Hematopoietic multipotent progenitor cell (in vitro differentiated cells): ENCODE data around the gene PLCL1. TPM values are rescaled to one million over a fixed set of nuclear protein-coding genes. Genes with fewer than 3 reads are reported as not detected.

ENCODE experiments used
- DNase-seq, 3 donors: peaks; one replicate each; pipeline ENCODE4 v3.0.0-alpha.2; 2011 to 2015; ENCODE audit warnings: low read depth in 2 of 3, low spot score in 2 of 3
- total RNA-seq: library from RNA; depleted of rRNA; stranded (reverse); fragments of >200 nt; gene quantifications from one replicate; pipeline ENCODE4 v1.2.3, GENCODE V29; 2012

The PLCL1 gene
- total RNA-seq, 1 donor: 0.27 TPM

- no peak for DNase-seq
Observed at GRCh38 chr2:198044777-198045176, 240.4 kb downstream of the PLCL1 start.

- DNase-seq: no peak
Observed at GRCh38 chr2:198045227-198045626, 240.8 kb downstream of the PLCL1 start.

GRCh38 chr2:198052741-198053140 lies 248.3 kb downstream of the PLCL1 start:
- DNase-seq: no peak

DNA sequence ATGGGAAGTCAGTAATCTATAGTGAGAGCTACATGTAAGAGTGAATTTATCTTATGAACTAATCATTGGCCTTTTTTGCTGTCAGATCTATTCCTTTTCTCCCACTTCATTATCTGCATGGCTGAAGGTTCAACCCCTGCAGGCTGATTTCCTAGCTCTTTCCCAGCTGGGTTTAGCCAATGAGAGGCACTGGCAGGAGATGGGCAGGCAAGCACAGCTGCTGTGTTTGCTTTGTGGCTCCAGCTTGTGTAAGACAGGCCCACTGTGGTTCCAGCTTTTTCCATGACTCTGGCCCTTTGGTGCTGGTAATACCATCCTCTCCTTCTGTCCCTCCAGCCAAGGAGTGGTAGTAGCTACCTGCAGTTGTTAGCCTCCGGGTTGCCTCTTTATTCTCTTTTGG lies 248.8 kb downstream of the PLCL1 start:
- no peak for DNase-seq

DNA sequence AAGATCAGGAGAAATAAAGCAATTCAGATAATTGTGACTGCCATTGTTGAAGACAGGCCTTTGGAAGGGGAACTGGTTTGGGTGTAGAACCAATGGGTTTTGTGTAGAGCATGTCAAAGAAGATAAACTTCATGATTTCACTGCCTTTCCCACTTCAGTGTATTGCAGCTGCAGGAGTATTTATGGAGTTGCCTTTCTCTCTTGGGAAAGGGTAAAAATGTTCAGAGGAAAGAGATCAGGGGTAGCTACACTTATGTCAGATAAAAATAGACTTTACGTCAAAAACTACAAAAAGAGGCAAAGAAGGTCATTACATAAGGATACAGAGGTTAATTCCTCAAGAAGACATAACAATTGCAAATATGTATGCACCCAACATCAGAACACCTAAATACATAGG lies 249.4 kb downstream of the PLCL1 start:
- no peak for DNase-seq

GRCh38 chr2:198054299-198054698 lies 249.9 kb downstream of the PLCL1 start:
- peak; percentile 7 to 54 (median 19) for DNase-seq

GRCh38 chr2:198055716-198056115 lies 251.3 kb downstream of the PLCL1 start:
- no peak for DNase-seq

DNA sequence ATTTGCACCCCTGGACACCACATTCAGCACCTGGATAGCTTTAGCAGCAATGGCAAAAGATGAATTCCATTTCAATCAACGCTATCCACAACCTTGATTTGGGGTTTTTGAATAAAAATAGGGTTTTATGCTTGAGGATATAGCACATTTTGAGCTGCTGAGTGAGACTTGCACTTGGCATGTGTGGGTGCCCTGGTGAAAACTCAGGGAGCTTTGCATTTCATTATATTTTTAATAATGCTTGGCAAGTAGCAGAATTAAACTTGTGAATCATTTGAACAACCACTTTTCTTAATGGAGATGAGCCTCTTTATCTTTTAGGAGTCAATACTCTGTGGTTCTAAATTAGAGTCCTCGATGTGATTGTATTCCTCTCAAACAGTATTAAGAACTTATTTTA lies 252.4 kb downstream of the PLCL1 start:
- DNase-seq: no peak

DNA sequence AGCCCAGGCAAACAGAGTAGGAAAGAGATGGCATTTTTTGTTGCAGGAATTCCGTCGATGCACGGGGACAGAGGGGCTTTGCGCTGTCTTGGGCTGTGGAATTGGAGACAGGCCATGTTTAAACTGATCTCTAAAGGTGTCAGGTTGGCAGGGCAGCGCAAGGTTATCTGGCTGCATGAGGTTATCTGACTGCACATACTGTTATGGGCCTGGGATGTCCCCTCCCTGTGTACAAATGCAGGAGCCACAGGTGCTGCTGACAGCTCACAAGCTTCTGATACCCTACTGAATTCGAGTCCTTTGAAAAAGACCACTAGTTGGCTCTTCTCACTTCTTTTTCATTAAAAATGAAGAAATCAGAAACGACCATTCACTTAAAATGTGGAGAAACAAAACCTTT lies 255.4 kb downstream of the PLCL1 start:
- DNase-seq: no peak

GRCh38 chr2:198060277-198060676 lies 255.9 kb downstream of the PLCL1 start:
- DNase-seq: no peak

DNA sequence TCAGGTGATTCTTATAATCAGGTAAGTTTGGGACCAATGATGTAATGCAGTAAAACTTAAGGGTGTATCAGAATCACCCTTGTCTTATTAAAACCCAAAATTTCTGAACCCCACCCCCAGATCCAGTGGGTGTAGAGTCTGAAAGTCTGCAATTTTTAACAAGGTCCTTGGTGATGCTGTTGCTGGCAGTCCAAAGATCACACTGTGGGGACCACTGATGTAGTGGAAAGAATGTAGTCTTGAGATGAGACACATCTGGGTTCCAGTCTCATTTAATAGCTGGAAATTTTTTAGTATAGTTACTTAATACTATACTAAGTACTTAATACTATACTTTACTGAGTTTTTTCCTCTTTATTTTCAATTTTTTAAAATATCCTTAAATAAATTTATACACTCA lies 258.4 kb downstream of the PLCL1 start:
- DNase-seq: no peak

DNA sequence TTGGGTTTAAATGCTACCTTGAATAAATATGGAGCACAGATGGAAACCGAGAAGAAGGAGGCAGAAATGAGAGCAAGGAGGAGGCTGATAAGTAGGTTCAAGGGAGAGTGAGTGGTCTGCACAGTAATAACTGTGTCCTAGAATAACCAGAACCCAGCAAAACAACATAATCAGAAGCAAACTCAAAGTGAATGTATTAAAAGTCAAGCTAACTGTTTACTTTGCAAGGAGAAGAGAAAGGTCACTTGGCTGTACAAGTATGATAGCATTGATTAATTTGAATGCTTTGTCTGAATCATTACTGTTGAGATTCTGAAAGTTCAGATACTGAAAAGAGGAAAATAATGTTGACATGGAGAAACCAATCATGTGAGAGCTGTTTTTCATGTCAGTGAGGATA lies 258.8 kb downstream of the PLCL1 start:
- no peak for DNase-seq

DNA sequence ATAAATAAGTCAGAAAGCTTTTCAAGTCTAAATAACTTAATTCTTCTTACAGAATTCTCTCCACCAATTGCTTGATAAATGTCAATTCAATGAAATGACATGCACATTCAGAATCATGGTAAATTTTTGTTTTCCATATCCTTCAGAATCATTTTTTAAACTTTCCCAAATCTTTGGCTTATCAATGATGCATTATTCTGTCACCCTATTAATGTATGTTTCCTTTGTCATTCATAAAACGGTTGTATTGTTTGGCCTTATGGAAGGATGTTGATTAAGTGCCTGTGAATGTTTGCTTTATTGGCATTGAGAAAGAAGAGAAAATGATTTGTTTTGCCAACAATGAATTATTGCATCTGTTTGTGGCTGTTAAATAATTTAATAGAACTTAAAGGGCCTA lies 260.9 kb downstream of the PLCL1 start:
- DNase-seq: no peak

- no peak for DNase-seq
Observed at GRCh38 chr2:198066597-198066996, 262.2 kb downstream of the PLCL1 start.

- no peak for DNase-seq
Observed at GRCh38 chr2:198072655-198073054, 268.3 kb downstream of the PLCL1 start.

- DNase-seq: no peak
Observed at GRCh38 chr2:198073253-198073652, 268.9 kb downstream of the PLCL1 start.

DNA sequence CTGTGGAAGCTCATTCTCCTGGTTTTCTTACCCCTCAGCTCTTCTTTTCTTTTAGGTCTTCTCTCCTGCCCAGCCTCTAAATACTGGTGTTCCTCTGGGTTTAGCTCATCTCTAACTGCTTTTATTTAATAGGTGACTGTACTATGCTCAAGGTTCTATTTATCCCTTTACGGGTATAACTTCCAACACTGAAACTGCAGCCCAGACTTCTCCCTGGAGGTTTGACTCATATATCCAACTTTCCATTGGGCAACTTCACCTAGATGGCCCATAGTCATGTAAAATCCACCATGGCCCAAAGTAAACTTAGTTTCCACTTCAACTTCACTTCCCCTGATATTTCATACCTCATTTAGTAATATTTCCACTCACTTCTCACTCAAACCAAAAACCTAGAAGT lies 273.1 kb downstream of the PLCL1 start:
- no peak for DNase-seq

- DNase-seq: no peak
Observed at GRCh38 chr2:198080879-198081765, 276.7 kb downstream of the PLCL1 start.

DNA sequence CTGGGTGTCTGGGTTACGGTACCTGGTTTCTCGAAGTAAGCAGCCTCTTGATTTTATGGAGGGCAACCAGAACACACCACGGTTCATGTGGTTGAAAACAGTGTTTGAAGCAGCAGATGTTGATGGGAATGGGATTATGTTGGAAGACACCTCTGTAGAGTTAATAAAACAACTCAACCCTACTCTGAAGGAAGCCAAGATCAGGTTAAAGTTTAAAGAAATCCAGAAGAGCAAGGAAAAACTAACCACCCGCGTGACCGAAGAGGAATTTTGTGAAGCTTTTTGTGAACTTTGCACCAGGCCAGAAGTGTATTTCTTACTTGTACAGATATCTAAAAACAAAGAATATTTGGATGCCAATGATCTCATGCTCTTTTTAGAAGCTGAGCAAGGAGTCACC lies 279.8 kb downstream of the PLCL1 start:
- DNase-seq: no peak

GRCh38 chr2:198096002-198096401 lies 291.6 kb downstream of the PLCL1 start:
- DNase-seq: peak in 1 of 3 donors; percentile 22

GRCh38 chr2:198096965-198097364 lies 292.6 kb downstream of the PLCL1 start:
- DNase-seq: no peak

- no peak for DNase-seq
Observed at GRCh38 chr2:198097630-198098029, 293.2 kb downstream of the PLCL1 start.

- no peak for DNase-seq
Observed at GRCh38 chr2:198098386-198098785, 294.0 kb downstream of the PLCL1 start.
